Left renal pelvis (tissue), 4 donors: ENCODE data around the gene CXCR4. TPM values are rescaled to one million over a fixed set of nuclear protein-coding genes. Genes with fewer than 3 reads are reported as not detected.
"Not testable (repeated sequence)": the region's sequence is repeated elsewhere in the genome, so short reads cannot be mapped to it uniquely, and the experiment has no call there.

Experiments used
- DNase-seq, 4 donors: peaks; one replicate each; pipeline ENCODE4 v3.0.0-alpha.2; 2013; ENCODE audit warnings: low read depth in 4 of 4, low spot score in 3 of 4
- polyA plus RNA-seq, 4 donors: library from polyadenylated mRNA; unstranded; fragments of 120-200 nt; gene quantifications; one replicate each; pipeline ENCODE4 v1.2.1, GENCODE V29; 2013; ENCODE audit not compliant: insufficient read length in 4 of 4

Gene CXCR4
- polyA plus RNA-seq, 4 donors = 15.3 to 55.8 (median 46.8) TPM

DNA sequence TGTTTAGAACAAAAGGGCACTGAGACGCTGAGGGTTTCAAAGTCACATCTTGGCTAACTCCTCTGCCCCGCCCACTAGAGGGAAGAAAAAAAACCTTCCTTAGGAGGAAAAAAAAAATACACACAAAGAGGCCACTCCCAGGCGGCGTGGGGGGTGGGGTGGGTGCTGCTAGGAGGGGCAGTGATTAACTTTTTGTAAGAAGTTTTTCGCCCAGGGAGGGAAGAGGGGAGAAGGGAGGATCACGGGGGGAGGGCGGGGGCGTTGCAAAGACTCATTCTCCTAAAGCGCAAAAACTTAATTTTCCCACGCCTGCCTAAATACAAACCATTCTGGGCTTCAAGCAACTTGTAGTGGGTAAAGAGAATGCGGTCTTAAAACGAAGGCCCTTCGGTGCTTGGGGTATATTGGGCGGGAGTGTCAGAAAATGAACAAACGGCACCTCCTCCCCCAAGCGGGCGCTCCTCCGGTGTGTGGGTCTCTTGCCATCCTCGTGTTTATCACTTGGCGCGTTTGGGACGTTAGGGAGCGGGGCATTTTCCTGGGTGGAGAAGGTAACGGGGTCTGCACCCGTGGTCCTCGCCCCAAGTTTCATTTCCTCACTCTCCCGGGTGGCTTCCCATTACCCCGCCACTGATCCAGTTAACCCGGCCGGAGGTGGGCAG lies 1.7 kb downstream of the CXCR4 start:
- DNase-seq = peak in 1 of 4 donors; percentile 14

DNA sequence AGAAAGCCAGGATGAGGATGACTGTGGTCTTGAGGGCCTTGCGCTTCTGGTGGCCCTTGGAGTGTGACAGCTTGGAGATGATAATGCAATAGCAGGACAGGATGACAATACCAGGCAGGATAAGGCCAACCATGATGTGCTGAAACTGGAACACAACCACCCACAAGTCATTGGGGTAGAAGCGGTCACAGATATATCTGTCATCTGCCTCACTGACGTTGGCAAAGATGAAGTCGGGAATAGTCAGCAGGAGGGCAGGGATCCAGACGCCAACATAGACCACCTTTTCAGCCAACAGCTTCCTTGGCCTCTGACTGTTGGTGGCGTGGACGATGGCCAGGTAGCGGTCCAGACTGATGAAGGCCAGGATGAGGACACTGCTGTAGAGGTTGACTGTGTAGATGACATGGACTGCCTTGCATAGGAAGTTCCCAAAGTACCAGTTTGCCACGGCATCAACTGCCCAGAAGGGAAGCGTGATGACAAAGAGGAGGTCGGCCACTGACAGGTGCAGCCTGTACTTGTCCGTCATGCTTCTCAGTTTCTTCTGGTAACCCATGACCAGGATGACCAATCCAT lies 2.7 kb downstream of the CXCR4 start:
- DNase-seq = no peak

DNA sequence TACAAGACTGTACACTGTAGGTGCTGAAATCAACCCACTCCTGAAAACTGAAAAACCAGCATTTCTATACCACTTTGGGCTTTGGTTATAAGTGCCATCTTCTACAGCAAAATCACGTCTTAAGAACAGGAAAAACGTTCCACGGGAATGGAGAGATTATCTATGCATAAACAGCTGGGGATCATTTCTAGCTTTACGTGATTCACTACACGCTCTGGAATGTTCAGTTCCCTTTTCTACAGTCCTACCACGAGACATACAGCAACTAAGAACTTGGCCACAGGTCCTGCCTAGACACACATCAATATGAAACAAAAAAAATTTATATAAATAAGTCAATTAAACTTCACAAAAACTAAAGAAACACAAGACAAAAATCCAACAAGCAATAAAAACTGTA lies 3.6 kb downstream of the CXCR4 start:
- no peak for DNase-seq

DNA sequence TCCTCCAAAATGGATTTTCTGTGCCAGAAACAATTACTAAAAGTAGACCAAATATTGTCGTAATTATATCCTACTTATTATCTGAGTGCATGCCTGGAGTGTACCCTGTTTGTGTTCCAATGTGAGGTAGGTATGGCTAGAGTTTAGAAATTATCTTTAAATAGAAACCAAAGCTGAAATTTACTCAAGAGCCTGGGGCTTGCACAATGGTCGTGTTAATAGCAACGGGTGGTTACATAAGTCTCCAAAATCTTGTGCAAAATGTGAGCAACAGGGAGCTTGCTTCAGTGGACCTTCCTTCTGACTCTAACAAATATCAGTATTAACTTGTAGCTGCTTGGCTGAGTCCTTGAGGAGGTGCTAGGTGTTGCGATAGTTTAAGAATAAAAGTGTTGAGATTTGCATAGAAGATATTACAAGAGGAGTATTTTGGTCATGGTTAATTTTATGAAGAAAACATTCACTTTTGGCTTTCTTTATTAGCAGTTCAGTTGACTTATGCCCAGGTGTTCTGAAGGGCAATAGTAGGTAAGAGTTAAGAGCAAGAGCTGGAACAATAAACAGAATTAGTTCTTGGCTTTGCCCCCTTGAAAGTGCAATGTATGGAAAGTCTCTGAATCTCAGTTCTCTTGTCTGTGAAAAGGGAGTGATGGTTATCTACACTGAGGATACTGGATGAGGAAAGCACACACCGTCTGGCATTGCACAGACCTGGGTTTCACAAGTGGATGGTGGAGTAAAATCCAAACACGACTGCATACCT lies 4.6 kb downstream of the CXCR4 start:
- DNase-seq = no peak

DNA sequence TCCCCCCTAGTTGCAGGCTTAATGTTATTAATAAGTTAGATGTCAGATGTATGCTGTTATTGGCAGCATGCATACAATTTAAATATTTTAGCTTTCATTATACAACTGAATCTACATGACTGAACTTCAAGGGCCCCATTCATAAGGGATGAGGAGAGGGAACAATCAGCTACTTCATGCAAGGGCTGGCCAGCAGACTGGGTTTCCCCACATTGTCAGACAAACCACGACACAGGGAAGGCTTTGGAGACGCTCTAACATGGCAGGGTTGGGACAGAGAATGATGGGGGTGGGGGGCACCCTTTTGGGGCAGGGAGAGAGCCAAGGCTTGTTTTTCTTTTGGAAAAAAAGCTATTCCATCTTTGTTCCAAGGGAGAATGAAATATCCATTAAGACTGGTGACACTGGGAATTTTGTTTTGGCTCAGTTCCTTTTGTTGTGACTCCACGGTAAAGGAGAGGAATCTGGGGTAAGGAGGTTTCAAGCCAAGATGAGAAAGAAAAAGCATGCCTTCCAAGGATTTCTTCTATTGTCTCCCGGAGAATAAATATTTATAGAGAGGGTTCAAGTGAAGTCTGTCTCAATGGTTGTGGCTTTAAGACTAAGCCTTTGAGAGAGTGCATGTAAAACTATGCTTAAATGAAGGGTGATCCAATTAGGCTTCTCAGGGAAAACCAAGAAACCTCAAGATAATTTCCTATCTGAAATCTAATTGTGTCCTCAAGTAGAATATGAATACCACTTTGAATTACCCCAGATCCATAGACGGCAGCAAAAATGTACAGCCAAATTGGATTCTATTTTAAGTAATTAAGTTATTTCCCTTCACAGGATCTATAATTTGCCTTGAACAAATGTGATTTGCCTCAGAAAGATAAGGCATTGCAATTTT lies 5.4 kb downstream of the CXCR4 start:
- DNase-seq = no peak

DNA sequence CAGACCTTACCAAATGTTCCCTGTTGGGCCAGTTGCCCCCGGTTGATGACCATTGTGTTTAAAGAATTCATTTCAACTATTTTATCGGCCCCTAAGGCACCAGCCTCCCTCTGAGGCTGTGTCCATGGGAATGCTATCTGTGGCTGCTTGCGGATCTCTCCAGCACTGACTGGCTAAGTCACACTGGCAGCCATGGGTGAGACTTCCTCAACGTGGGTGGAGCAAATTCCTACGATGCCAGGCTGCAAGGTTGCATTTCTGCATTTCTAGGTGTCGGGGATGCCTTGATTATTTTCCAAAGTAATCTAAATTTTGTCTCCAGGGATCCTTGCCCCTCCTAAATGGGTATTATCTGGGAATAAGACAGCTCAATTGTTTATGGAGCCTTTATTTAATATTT lies 6.2 kb downstream of the CXCR4 start:
- no peak for DNase-seq

DNA sequence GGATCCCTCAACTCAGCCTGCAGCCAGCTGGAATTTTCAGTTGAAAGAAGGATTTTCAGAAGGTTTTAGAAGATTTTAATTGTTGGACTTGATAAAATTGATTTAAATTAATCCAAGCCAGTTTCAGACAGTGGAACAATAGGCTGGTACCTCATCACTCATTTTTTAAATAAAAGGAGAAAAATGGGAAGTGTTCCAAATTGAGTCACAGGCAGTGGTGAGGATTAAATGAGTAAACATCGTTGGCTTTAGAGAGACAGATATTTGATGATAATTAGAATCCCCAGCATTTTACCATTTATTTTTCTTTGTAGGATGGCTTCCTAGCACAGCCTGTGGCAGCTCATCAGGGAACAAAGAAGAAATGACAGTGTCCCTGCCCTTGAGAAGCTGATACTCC lies 7.4 kb downstream of the CXCR4 start:
- DNase-seq = no peak

DNA sequence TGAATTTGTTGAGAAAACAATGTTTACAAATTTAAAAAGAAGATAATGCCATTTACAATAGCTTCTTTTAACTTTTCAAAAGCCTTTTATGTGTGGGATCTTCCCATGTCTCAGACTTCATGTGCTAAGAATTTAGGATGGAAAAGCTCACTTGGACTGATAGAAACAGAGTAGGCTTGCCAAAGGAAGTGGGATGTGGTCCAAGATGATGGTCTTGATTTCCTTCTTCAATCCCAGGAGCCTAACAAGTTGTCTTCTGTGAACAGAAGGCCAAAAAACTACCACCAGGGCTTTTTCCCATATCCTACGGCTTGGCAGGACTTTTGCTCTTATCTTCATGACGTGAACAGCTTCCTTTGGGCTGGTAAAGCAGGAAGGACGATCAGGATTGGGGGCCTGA lies 9.5 kb downstream of the CXCR4 start:
- no peak for DNase-seq

DNA sequence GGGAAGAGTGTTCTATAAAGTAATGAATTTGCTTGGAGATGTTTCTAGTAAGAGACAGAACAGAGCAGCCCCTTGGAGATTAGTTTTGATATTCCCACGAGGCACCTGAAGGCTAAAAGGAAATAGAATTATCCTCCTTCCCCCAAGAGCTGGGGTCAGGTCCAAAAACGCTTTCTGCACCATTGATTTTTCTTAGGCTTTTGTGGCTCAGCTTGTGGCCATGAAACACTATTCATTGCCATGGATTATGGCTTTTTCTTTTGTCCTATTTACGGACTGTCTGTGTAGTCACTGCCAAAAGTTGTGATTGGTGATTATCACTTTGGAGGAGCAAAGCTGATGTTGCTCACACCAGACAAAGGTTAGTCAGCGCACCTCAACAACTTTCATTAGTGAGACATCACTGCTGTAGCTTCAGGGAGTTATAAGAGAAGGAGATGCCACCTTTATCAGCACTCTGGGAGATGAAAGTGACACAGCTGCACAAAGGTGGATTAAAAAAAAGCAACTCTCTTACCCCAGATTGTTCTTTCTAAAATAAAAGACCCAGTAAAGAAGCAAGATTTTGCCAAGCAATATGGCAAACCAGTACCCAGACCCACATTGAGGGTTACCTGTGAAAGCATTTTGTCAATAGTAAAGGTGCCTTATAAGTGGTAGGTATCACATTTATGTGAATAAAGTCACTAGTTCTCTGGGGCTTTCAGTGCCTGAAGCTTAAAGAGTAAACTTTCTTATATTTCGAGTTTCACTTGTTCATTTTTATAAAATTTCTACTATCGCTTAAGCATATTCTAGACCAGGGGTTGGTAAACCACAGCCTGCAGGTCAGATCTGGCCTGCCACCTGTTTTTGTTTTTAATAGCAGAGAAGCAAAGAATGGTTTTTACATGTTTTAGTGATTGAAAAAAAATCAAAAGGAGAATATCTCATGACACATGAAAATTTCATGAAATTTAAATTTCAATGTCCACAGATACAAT lies 10.6 kb downstream of the CXCR4 start:
- no peak for DNase-seq

DNA sequence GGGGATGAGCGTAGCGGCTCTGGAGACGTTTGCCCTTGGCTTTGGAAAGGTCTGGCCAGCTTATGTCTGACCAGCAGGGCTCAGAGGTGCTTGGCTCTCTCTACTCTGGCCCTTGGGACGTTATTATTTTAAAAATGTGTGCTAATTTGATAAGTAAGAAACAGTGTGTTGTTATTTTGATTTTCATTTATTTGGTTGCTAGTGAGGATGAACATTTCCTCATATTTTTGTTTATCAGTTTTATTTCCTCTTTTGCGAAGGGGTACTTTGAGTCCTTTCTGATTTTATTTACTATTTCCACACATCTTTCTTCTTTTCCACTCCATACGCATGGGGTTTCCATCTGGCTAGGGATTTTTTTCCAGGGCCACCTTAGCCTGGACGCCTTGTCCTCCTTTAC lies 11.4 kb downstream of the CXCR4 start:
- no peak for DNase-seq

DNA sequence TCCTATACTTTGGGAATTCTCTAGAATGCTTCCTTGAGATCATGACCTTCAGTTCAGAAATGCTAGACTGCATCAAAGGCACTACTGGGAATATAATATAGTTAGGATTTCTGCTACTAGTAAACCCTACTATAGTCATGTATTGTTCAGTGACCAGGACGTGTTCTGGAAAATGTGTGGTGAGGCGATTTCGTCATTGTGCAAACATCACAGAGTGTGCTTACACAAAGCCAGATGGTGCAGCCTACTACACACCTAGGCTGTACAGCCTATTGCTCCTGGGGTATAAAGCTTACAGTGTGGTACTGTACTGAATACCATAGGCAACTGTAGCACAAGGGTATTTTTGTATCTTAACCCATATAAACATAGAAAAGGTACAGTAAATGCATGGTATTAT lies 13.0 kb downstream of the CXCR4 start:
- no peak for DNase-seq

DNA sequence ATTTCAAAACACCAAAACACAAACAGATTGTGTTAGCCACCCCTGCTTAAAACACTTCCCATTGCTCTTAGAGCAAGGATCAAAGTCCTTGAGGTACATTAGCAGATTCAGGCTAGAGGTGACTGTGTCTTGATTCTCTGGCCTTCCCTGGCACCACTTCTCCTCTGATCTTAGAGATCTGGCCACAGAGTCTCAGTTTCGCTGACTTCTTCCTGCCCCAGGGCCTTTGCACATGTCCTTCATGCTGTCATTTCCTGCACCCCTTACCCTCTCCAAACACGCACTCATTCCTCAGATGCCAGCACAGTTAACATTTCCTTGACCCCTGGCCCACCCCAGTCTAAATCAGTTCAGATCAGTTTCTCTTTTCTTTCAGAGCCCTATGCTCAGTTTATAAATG lies 16.9 kb downstream of the CXCR4 start:
- no peak for DNase-seq

DNA sequence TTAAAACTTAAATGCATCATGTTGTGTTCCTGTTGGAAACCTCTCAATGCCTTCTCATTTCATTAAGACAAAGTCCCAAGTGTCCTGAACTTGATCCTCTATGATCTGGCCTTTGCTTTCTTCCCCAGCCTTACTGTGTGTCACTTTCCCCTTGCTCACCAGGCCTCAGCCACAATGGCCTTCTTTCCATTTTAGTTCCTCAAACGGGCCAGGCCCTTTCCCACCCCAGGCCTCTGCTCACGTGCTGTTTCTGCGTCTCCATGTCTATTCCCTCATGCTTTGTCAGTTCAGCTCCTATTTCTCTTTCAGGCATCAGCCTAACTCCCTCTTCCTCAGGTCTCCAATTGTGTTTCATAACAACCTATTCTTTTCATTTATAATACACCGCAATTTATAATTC lies 19.5 kb downstream of the CXCR4 start:
- DNase-seq = no peak

DNA sequence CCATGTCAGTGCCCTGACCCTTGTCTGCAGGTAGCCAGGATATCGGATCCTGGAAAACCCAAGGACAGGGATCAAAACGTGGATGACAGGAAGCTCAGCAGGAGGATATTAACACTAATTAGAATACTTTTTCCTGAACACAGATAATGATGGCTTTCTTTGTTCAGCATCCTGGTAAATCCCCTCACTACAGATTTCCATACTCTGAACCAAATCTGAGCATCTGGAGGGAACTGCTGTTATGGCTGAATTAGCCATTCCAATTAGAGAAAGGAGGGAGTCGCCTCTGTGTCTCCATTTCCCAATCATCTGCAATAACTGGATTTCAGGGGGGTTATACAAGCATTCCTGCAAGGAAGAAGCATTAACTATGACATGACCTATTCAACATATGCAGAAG lies 24.4 kb downstream of the CXCR4 start:
- no peak for DNase-seq

DNA sequence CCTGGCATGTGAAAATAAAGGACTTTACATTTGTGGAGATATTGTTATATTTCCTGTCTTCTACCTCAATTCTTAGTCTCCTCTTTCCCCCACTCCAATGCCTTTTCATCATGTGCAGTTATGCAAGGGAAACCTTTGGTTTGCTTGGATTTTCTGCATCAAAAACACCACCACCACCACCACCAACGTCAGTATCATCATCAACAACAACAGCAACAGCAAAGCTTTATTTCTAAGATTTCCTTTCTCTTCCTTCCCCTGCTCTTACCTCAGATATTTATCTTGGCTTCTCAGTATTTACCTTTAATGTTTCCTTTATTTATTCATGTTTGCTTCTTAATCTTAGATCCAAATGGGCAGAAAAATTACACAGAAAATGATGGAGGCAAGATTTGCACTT lies 26.1 kb downstream of the CXCR4 start:
- no peak for DNase-seq

DNA sequence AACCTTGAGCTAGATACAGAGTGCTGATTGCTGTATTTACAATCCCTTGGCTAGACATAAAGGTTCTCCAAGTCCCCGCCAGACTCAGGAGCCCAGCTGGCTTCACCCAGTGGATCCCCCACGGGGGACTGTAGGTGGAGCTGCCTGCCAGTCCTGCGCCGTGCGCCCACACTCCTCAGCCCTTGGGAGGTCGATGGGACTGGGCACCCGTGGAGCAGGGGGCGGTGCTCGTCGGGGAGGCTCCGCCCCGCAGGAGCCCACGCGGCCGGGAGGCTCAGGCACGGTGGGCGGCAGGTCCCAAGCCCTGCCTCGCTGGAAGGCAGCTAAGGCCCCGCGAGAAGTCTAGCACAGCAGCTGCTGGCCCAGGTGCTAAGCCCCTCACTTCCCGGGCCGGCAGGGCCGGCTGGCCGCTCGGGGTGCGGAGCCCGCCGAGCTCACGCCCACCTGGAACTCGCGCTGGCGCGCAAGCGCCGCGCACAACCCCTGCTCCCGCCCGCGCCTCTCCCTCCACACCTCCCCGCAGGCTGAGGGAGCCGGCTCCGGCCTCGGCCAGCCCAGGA lies 30.0 kb downstream of the CXCR4 start:
- not testable (repeated sequence) for DNase-seq

DNA sequence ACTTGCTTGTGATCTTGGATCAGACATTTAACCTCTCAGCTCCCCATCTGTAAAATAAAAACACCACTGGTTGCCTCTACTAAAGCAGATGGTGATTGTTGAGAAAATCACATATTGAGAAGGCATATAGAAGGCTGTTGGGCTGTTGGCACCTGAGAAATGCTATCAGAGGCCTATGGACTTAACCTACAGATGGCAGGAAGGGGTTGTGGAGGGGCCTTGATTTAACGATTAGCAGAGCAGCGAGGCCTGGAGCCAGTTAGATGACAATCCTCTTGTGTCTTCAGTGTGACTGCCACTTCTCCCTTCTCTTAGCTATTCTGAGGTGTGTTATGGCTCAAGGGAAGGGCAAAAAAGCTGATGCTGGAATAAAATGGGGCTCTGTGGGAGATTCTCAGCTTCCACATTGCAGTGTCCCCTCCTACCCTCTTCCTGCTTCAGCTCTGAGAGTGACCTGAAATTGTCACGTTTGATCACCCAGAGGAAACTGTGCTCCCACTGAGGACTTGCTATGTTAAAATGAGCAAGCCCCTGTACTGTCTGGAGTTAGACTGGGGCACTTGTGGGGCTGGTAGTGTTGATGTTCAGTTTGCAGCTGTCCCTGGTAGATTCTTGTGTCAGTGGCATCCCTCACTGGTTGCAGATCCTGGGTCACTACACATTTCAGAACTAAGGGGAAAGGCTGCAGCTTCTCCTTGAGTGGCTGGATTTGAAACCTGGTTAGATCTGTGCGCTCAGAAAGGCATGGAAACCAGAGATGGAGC lies 31.5 kb downstream of the CXCR4 start:
- no peak for DNase-seq

DNA sequence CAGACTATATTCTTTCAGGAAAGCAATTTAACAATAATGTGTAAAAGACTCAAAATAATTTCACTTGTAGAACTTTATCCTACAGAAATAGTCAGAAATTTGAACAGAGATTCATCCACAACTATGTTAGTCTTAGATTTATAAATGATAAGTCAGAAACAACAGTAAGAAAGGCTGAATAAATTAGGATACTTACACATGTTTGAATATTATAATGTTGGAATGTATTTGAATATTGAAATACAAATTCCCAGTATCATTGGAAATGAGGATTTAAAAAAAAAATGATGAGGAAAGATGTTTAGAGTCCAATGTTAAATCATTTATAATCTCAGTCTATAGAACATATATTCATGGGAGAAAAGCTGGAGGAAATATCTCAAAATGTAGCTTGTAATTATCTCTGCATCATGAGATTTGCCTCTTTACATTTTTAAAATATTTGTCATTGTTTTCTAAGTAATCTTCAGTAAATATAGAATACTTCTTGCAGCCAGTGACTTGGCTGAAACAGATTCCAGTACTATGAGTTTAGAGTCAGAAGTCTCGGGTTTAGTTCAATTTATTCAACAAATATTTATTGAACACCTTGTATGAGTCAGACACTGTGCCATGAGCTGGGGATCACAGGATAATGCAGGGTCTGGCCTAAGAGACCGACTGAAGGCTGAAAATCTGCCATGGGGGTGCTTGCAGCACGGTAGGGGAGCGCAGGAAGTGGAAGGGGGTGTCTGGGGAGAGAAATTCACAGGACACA lies 32.3 kb downstream of the CXCR4 start:
- no peak for DNase-seq
